GM23248 (cell line): Measurements from ENCODE around the gene MUS81. TPM values are rescaled to one million over a fixed set of nuclear protein-coding genes. Genes with fewer than 3 reads are reported as not detected.
A peak's percentile ranks its signal among the peaks of the same experiment; 100 is the strongest.

Source experiments
- DNase-seq: peaks from one replicate; pipeline ENCODE4 v3.0.0-alpha.2; 2015
- H2AFZ ChIP-seq: fragments of 200-600 bp; sonication (generic); 2 replicates; pipeline ENCODE4 v1.6.1; 2016; ENCODE audit warnings: antibody characterized with exemption
- H3F3A ChIP-seq: fragments of 200-600 bp; sonication (generic); 2 replicates; pipeline ENCODE4 v1.6.1; 2016; ENCODE audit warnings: mild to moderate bottlenecking, antibody characterized with exemption, mixed run types; ENCODE audit not compliant: insufficient read depth
- H3K27ac ChIP-seq: fragments of 200-600 bp; sonication (generic); 2 replicates; pipeline ENCODE4 v1.5.1; 2016; ENCODE audit warnings: mild to moderate bottlenecking
- H3K27me3 ChIP-seq: fragments of 200-600 bp; sonication (generic); replicated peaks from 2 replicates; pipeline ENCODE4 v1.6.1; 2016; ENCODE audit warnings: mild to moderate bottlenecking; ENCODE audit not compliant: insufficient read depth
- H3K36me3 ChIP-seq: fragments of 200-600 bp; sonication (generic); 2 replicates; pipeline ENCODE4 v1.6.1; 2016; ENCODE audit warnings: low read depth, mild to moderate bottlenecking
- H3K4me1 ChIP-seq: fragments of 200-600 bp; sonication (generic); 2 replicates; pipeline ENCODE4 v1.6.1; 2016; ENCODE audit warnings: mild to moderate bottlenecking; ENCODE audit not compliant: insufficient read depth
- H3K4me2 ChIP-seq: fragments of 200-600 bp; sonication (generic); one replicate; pipeline ENCODE4 v1.6.1; 2016; ENCODE audit warnings: mild to moderate bottlenecking; ENCODE audit not compliant: unreplicated experiment
- H3K4me3 ChIP-seq: fragments of 200-600 bp; sonication (generic); 2 replicates; pipeline ENCODE4 v1.5.1; 2016; ENCODE audit warnings: mild to moderate bottlenecking
- H3K79me2 ChIP-seq: fragments of 200-600 bp; sonication (generic); 2 replicates; pipeline ENCODE4 v1.6.1; 2016; ENCODE audit warnings: mild to moderate bottlenecking; ENCODE audit not compliant: insufficient read depth
- H3K9ac ChIP-seq: fragments of 200-600 bp; sonication (generic); 2 replicates; pipeline ENCODE4 v1.6.1; 2016; ENCODE audit warnings: mild to moderate bottlenecking
- H3K9me2 ChIP-seq: fragments of 200-600 bp; sonication (generic); 2 replicates; pipeline ENCODE4 v1.6.1; 2016; ENCODE audit warnings: mixed run types, mild to moderate bottlenecking, moderate library complexity; ENCODE audit not compliant: insufficient read depth
- H3K9me3 ChIP-seq: fragments of 200-600 bp; sonication (generic); one replicate; pipeline ENCODE4 v1.6.1; 2017; ENCODE audit warnings: low read depth
- H4K20me1 ChIP-seq: fragments of 200-600 bp; sonication (generic); 2 replicates; pipeline ENCODE4 v1.6.0; 2016; ENCODE audit not compliant: insufficient read depth
- EZH2 ChIP-seq: fragments of 200-600 bp; sonication (generic); IDR thresholded peaks from 2 replicates; pipeline ENCODE4 v1.6.1; 2018; ENCODE audit warnings: antibody characterized with exemption, mild to moderate bottlenecking; ENCODE audit not compliant: insufficient read depth, poor library complexity, severe bottlenecking
- EZH2phosphoT487 ChIP-seq: fragments of 200-600 bp; sonication (generic); IDR thresholded peaks from 2 replicates; pipeline ENCODE4 v1.6.1; 2018; ENCODE audit warnings: antibody characterized with exemption, moderate library complexity, mild to moderate bottlenecking, low read depth; ENCODE audit not compliant: insufficient read depth
- WGBS, 2 experiments: methylation state at CpG; one replicate each; pipeline ENCODE4 v1.1.6; 2015 to 2017; ENCODE audit warnings: low lambda C conversion rate in 2 of 2, low coverage in 1 of 2; ENCODE audit errors: missing lambda C conversion rate in 2 of 2; 5-methylcytosine and 5-hydroxymethylcytosine counted together
- in situ Hi-C: fragments of 300-500 bp; cut with MboI; formaldehyde crosslinking; loops from 2 replicates; pipeline ENCODE4 v1.15.0; 2020
- polyA plus RNA-seq: library from polyadenylated mRNA; unstranded; fragments of >200 nt; fragmentation: Nextera tagmentation; extraction: Ambion mirVana; gene quantifications from 2 replicates; pipeline ENCODE4 v1.2.1, GENCODE V29; 2016
- total RNA-seq: library from RNA; depleted of rRNA; stranded (reverse); fragments of >200 nt; shearing (Covaris generic); gene quantifications from 2 replicates; pipeline ENCODE4 v1.2.3, GENCODE V29; 2014

The MUS81 gene
- total and polyA plus RNA-seq, 2 experiments from 2014 or later: 42.0 to 56.0 TPM

- Histone ChIP-seq H3K36me3 (no peaks in the 10 kb centered on the region), H4K20me1 (no peaks in the 10 kb centered on the region), H3K27ac (no peak overlapping the region), H3K4me3 (no peak overlapping the region), H3K9me2 (no peaks in the 10 kb centered on the region), H3K9ac (no peak overlapping the region), H3K4me2 (no peak overlapping the region), H3K9me3 (no peaks in the 10 kb centered on the region), H3K27me3 (no peaks in the 10 kb centered on the region), H3K4me1 (no peaks in the 10 kb centered on the region), H3K79me2 (no peaks in the 10 kb centered on the region), H3F3A (no peaks in the 10 kb centered on the region), H2AFZ (no peak overlapping the region)
- 88 to 91% methylated on average over 16 of the region's 16 CpGs for WGBS, 2 experiments
- DNase-seq: no peak
- in situ Hi-C loops: no loop called here
- TF ChIP-seq EZH2phosphoT487: no peak
- TF ChIP-seq EZH2: no peak
Observed at GRCh38 chr11:65814986-65815565, 45.2 kb upstream of the MUS81 start.

GRCh38 chr11:65816696-65817095, 43.5 kb upstream of the MUS81 start:
- WGBS, 2 experiments: 97 to 100% methylated on average over 3 of the region's 3 CpGs
- H3K36me3 ChIP-seq: no peaks in the 10 kb centered on the region
- DNase-seq: no peak
- no peaks in the 10 kb centered on the region for H3K9me3 ChIP-seq
- no peaks in the 10 kb centered on the region for H3F3A ChIP-seq
- TF ChIP-seq EZH2 (no peak), EZH2phosphoT487 (no peak)
- H3K9ac ChIP-seq: no peak overlapping the region
- no peak overlapping the region for H3K4me3 ChIP-seq
- no peaks in the 10 kb centered on the region for H4K20me1 ChIP-seq
- in situ Hi-C loops: no loop called here
- no peaks in the 10 kb centered on the region for H3K4me1 ChIP-seq
- no peak overlapping the region for H2AFZ ChIP-seq
- no peaks in the 10 kb centered on the region for H3K79me2 ChIP-seq
- H3K4me2 ChIP-seq: no peak overlapping the region
- no peak overlapping the region for H3K27ac ChIP-seq
- no peaks in the 10 kb centered on the region for H3K27me3 ChIP-seq
- H3K9me2 ChIP-seq: no peaks in the 10 kb centered on the region

GRCh38 chr11:65817312-65817834, 42.9 kb upstream of the MUS81 start:
- H2AFZ ChIP-seq: peak overlapping the region; percentile 96
- H3K4me1 ChIP-seq: no peaks in the 10 kb centered on the region
- peak overlapping the region; percentile 30; the same call in 1 of the 2 replicates for H3K27ac ChIP-seq
- H3K9me2 ChIP-seq: no peaks in the 10 kb centered on the region
- peak overlapping the region; percentile 82 for H3K9ac ChIP-seq
- no peaks in the 10 kb centered on the region for H4K20me1 ChIP-seq
- peak overlapping the region; percentile 94 for H3K4me2 ChIP-seq
- in situ Hi-C loops: no loop called here
- H3K36me3 ChIP-seq: no peaks in the 10 kb centered on the region
- H3K79me2 ChIP-seq: no peaks in the 10 kb centered on the region
- no peak for DNase-seq
- no peaks in the 10 kb centered on the region for H3F3A ChIP-seq
- TF ChIP-seq EZH2phosphoT487: no peak
- TF ChIP-seq EZH2: no peak
- H3K9me3 ChIP-seq: no peaks in the 10 kb centered on the region
- H3K27me3 ChIP-seq: no peaks in the 10 kb centered on the region
- WGBS, 2 experiments: 60 to 64% methylated on average over 5 of the region's 5 CpGs
- H3K4me3 ChIP-seq: peak overlapping the region; percentile 85

- no peaks in the 10 kb centered on the region for H4K20me1 ChIP-seq
- H3K9ac ChIP-seq: peak overlapping the region; percentile 82
- in situ Hi-C loops: no loop called here
- no peaks in the 10 kb centered on the region for H3F3A ChIP-seq
- H3K4me3 ChIP-seq: peak overlapping the region; percentile 85
- H3K27me3 ChIP-seq: no peaks in the 10 kb centered on the region
- no peaks in the 10 kb centered on the region for H3K9me3 ChIP-seq
- H3K9me2 ChIP-seq: no peaks in the 10 kb centered on the region
- peak overlapping the region; percentile 30; the same call in 1 of the 2 replicates for H3K27ac ChIP-seq
- TF ChIP-seq EZH2: no peak
- no peak for TF ChIP-seq EZH2phosphoT487
- H3K79me2 ChIP-seq: no peaks in the 10 kb centered on the region
- 5% methylated on average over 55 to 69 of the region's 74 CpGs for WGBS, 2 experiments
- DNase-seq: peak; percentile 90
- peak overlapping the region; percentile 96 for H2AFZ ChIP-seq
- H3K4me2 ChIP-seq: peak overlapping the region; percentile 94
- no peaks in the 10 kb centered on the region for H3K4me1 ChIP-seq
- no peaks in the 10 kb centered on the region for H3K36me3 ChIP-seq
Observed at GRCh38 chr11:65817835-65818680, 42.2 kb upstream of the MUS81 start.
